Measurements from ENCODE around the gene RAC2.

GRCh38 chr22:37195921-37196320, 48.1 kb downstream of the RAC2 start:
- TF ChIP-seq POLR2A (IDR thresholded peaks at IDR 0.05; ENCODE audit: low read depth, low read length) (no peak), POLR2AphosphoS5 (IDR thresholded peaks at IDR 0.05; ENCODE audit: low read depth, low read length) (no peak), TAF1 (IDR thresholded peaks at IDR 0.05; ENCODE audit: borderline replicate concordance, low read depth, low read length) (no peak)
